GDM1 (cell line): ENCODE data around the gene AIF1.

Experiments used
- DNase-seq: peaks from one replicate; lab custom pipeline; 2025; lab: John Stamatoyannopoulos, UW

The AIF1 gene

GRCh38 chr6:31663961-31664789 is 49.1 kb downstream of the AIF1 start:
- no peak for DNase-seq

GRCh38 chr6:31664790-31665500 is 49.9 kb downstream of the AIF1 start, which contains the start of gene GPANK1:
Gene GPANK1 (minus strand): TSS chr6:31664997. CDS start chr6:31664478, 519 bp downstream.
- DNase-seq, result peak; percentile 83

- DNase-seq, result peak; percentile 94
Measured at GRCh38 chr6:31665501-31666336, 50.7 kb downstream of the AIF1 start, which contains the start of gene CSNK2B. Gene CSNK2B (plus strand): TSS chr6:31666080. CDS start chr6:31666832, 752 bp downstream.

GRCh38 chr6:31666337-31666965 is 51.4 kb downstream of the AIF1 start:
- DNase-seq, result no peak
